Liver (tissue), 9 donors: ENCODE measurements around the gene DSCAM. TPM values are rescaled to one million over a fixed set of nuclear protein-coding genes. Genes with fewer than 3 reads are reported as not detected.

Experiments
- DNase-seq: peaks from one replicate; pipeline ENCODE4 v3.0.0-alpha.2; 2017; ENCODE audit warnings: low spot score
- H3K27ac ChIP-seq, 2 donors: one replicate each; pipeline ENCODE4 v1.7.0; 2013; ENCODE audit warnings: inconsistent platforms in 2 of 2, low read length in 2 of 2, control low read depth in 1 of 2, low read depth in 1 of 2, mild to moderate bottlenecking in 1 of 2
- H3K27me3 ChIP-seq, 4 donors: one replicate each; pipeline versions ENCODE4 v1.6.1 to v1.7.0; 2013; ENCODE audit warnings: low read length in 3 of 4, inconsistent platforms in 1 of 4, mild to moderate bottlenecking in 1 of 4, moderate library complexity in 1 of 4; ENCODE audit not compliant: control insufficient read depth in 4 of 4, insufficient read depth in 4 of 4
- H3K36me3 ChIP-seq, 4 donors: one replicate each; pipeline versions ENCODE4 v1.6.1 to v1.7.0; 2013; ENCODE audit warnings: low read length in 3 of 4, mild to moderate bottlenecking in 3 of 4, low read depth in 1 of 4, moderate library complexity in 1 of 4; ENCODE audit not compliant: control insufficient read depth in 4 of 4, insufficient read depth in 3 of 4
- H3K4me1 ChIP-seq, 4 donors: one replicate each; pipeline versions ENCODE4 v1.6.1 to v1.7.0; 2013; ENCODE audit warnings: low read length in 3 of 4, mild to moderate bottlenecking in 3 of 4, moderate library complexity in 1 of 4; ENCODE audit not compliant: control insufficient read depth in 4 of 4, insufficient read depth in 4 of 4
- H3K4me3 ChIP-seq, 3 donors: one replicate each; pipeline versions ENCODE4 v1.6.1 to v1.7.0; 2013; ENCODE audit warnings: low read length in 3 of 3, control low read depth in 1 of 3, low read depth in 1 of 3, mild to moderate bottlenecking in 1 of 3
- H3K9ac ChIP-seq, 2 donors: one replicate each; pipeline ENCODE4 v1.7.0; 2013; ENCODE audit warnings: low read length in 2 of 2, mild to moderate bottlenecking in 2 of 2, moderate library complexity in 2 of 2, control low read depth in 1 of 2, low read depth in 1 of 2
- H3K9me3 ChIP-seq, 4 donors: one replicate each; pipeline versions ENCODE4 v1.6.1 to v1.7.0; 2013; ENCODE audit warnings: low read length in 3 of 4; ENCODE audit not compliant: control insufficient read depth in 4 of 4
- ATF3 ChIP-seq: IDR thresholded peaks from 2 replicates; pipeline ENCODE4 v1.6.1; 2016; ENCODE audit warnings: antibody characterized with exemption
- EGR1 ChIP-seq, 2 donors: IDR thresholded peaks; 2 replicates each; pipeline ENCODE4 v1.6.1; 2016 to 2018; ENCODE audit warnings: antibody characterized with exemption in 2 of 2, low read depth in 2 of 2
- FOXA1 ChIP-seq: IDR thresholded peaks from 2 replicates; pipeline ENCODE4 v1.6.1; 2016; ENCODE audit warnings: antibody characterized with exemption
- GABPA ChIP-seq, 2 donors: IDR thresholded peaks in 1 of 2; conservative IDR thresholded peaks in 1 of 2; 2 replicates each; pipeline ENCODE4 v1.6.1; 2016; ENCODE audit warnings: antibody characterized with exemption in 2 of 2, mild to moderate bottlenecking in 1 of 2, moderate library complexity in 1 of 2
- HNF4G ChIP-seq: IDR thresholded peaks from 2 replicates; pipeline ENCODE4 v1.6.1; 2016; ENCODE audit warnings: antibody characterized with exemption
- JUND ChIP-seq, 2 donors: IDR thresholded peaks; 2 replicates each; pipeline ENCODE4 v1.6.1; 2016; ENCODE audit warnings: antibody characterized with exemption in 2 of 2
- MAX ChIP-seq: IDR thresholded peaks from 2 replicates; pipeline ENCODE4 v1.6.1; 2016; ENCODE audit warnings: antibody characterized with exemption
- NR2F2 ChIP-seq: IDR thresholded peaks from 2 replicates; pipeline ENCODE4 v1.6.1; 2016; ENCODE audit warnings: antibody characterized with exemption
- RAD21 ChIP-seq, 2 donors: IDR thresholded peaks; 2 replicates each; pipeline ENCODE4 v1.6.1; 2016; ENCODE audit warnings: antibody characterized with exemption in 2 of 2, mild to moderate bottlenecking in 2 of 2
- SP1 ChIP-seq: IDR thresholded peaks from 2 replicates; pipeline ENCODE4 v1.6.1; 2018; ENCODE audit warnings: antibody characterized with exemption, mild to moderate bottlenecking
- TAF1 ChIP-seq: conservative IDR thresholded peaks from 2 replicates; pipeline ENCODE4 v1.6.1; 2016; ENCODE audit warnings: antibody characterized with exemption, mild to moderate bottlenecking
- ZBTB33 ChIP-seq: IDR thresholded peaks from 2 replicates; pipeline ENCODE4 v1.6.1; 2016; ENCODE audit warnings: antibody characterized with exemption
- WGBS: extraction: QIAGEN DNeasy Blood & Tissue Kit; methylation state at CpG from one replicate; pipeline ENCODE4 v1.1.7; 2013; 5-methylcytosine and 5-hydroxymethylcytosine counted together
- polyA plus RNA-seq, 2 donors: library from polyadenylated mRNA; stranded (reverse) in 1 of 2; unstranded in 1 of 2; fragments of 200-250 nt in 1 of 2; fragments of >200 nt in 1 of 2; fragmentation: Nextera tagmentation in 1 of 2; extraction: Ambion mirVana in 1 of 2; gene quantifications; one replicate each; pipeline versions ENCODE4 v1.2.1 to v1.2.3, GENCODE V29; 2013 to 2015
- total RNA-seq, 2 donors: library from RNA; depleted of rRNA; stranded (reverse); fragments of >200 nt; gene quantifications; one replicate each; pipeline ENCODE4 v1.2.3, GENCODE V29; 2014
- donor health status: healthy.
- donor health status: healthy.
- donor health status: healthy.
- donor health status: healthy.
- donor health status: healthy.

DSCAM gene
- total and polyA plus RNA-seq, 4 donors: 0.02 to 0.23 (median 0.10) TPM

- DNase-seq: no peak
- Histone ChIP-seq H3K9ac (no peak overlapping the region), H3K4me1 (no peaks in the 10 kb centered on the region), H3K27ac (no peak overlapping the region), H3K4me3 (no peak overlapping the region), H3K27me3 (peaks cover 0 to 8% (median 2%) of the 10 kb centered on the region in 4 donors), H3K36me3 (no peaks in the 10 kb centered on the region), H3K9me3 (peaks cover 0 to 7% (median 1%) of the 10 kb centered on the region in 4 donors)
- 41% methylated on average over 9 of the region's 9 CpGs for WGBS
- no peak for TF ChIP-seq NR2F2
- no peak for TF ChIP-seq EGR1 (IDR thresholded peaks at IDR 0.05; ENCODE audit: low read depth in 2 of 2)
- no peak for TF ChIP-seq HNF4G
- no peak for TF ChIP-seq TAF1
- no peak for TF ChIP-seq ZBTB33
- no peak for TF ChIP-seq SP1
These were observed 206.6 kb downstream of the DSCAM start for GRCh38 chr21:40640266-40640789.

GRCh38 chr21:40639616-40640194 lies 207.3 kb downstream of the DSCAM start:
- WGBS: 72% methylated on average over 6 of the region's 6 CpGs

More at GRCh38 chr21:40639616-40640194, 207.3 kb downstream of the DSCAM start:
- H3K36me3 ChIP-seq: no peaks in the 10 kb centered on the region
- H3K27me3 ChIP-seq: peaks cover 0 to 8% (median 2%) of the 10 kb centered on the region in 4 donors
- H3K4me1 ChIP-seq: no peaks in the 10 kb centered on the region
- no peak overlapping the region for H3K4me3 ChIP-seq
- H3K9me3 ChIP-seq: peaks cover 0 to 7% (median 1%) of the 10 kb centered on the region in 4 donors
- no peak overlapping the region for H3K9ac ChIP-seq
- no peak overlapping the region for H3K27ac ChIP-seq
- TF ChIP-seq FOXA1 (no peak), SP1 (no peak), ZBTB33 (no peak), GABPA (IDR thresholded peaks at IDR 0.05 in 1 of 2, conservative IDR thresholded peaks at IDR 0.05 in 1 of 2) (no peak), RAD21 (IDR thresholded peaks at IDR 0.05) (no peak), JUND (IDR thresholded peaks at IDR 0.05) (no peak), MAX (no peak), EGR1 (IDR thresholded peaks at IDR 0.05; ENCODE audit: low read depth in 2 of 2) (no peak), ATF3 (no peak)
- DNase-seq: no peak
